SK-N-SH (cell line): Measurements from ENCODE around the gene TAMM41. TPM values are rescaled to one million over a fixed set of nuclear protein-coding genes. Genes with fewer than 3 reads are reported as not detected.

ENCODE experiments used
- CTCF ChIA-PET: fragments of 300-600, 350-600 bp; formaldehyde crosslinking; extraction: SDS; loops from one replicate; lab custom pipeline; 2021; lab: Yijun Ruan, JAX
- POLR2A ChIA-PET: fragments of 350-600 bp; sonication (Branson Sonifier 250); formaldehyde crosslinking; extraction: SDS; loops from one replicate; lab custom pipeline; 2020; ENCODE audit warnings: antibody characterized with exemption, inconsistent platforms; lab: Yijun Ruan, JAX
- DNase-seq: peaks from one replicate; pipeline ENCODE4 v3.0.0; 2012
- H2AFZ ChIP-seq: fragments of 200-600 bp; sonication (generic); 2 replicates; pipeline ENCODE4 v1.8.1; 2016; ENCODE audit warnings: antibody characterized with exemption, mild to moderate bottlenecking, low read depth
- H3F3A ChIP-seq: fragments of 200-600 bp; sonication (generic); replicated peaks from 2 replicates; pipeline ENCODE3; 2016; ENCODE audit warnings: antibody characterized with exemption, mild to moderate bottlenecking; ENCODE audit not compliant: insufficient read depth
- H3K27ac ChIP-seq, 2 experiments: fragments of 200-500 bp in 1 of 2; fragments of 200-600 bp in 1 of 2; sonication (Bioruptor generic) in 1 of 2; sonication (generic), shearing (Covaris generic) in 1 of 2; 2 replicates each; pipeline versions ENCODE4 v1.5.1 to v1.6.1; 2014 to 2016; ENCODE audit warnings: low read depth in 2 of 2, inconsistent platforms in 1 of 2, low read length in 1 of 2, mild to moderate bottlenecking in 1 of 2, mixed read lengths in 1 of 2
- H3K27me3 ChIP-seq: fragments of 200-600 bp; sonication (generic), shearing (Covaris generic); 2 replicates; pipeline ENCODE4 v1.6.1; 2016; ENCODE audit warnings: mixed run types; ENCODE audit not compliant: insufficient read depth
- H3K36me3 ChIP-seq, 2 experiments: fragments of 200-500 bp in 1 of 2; fragments of 200-600 bp in 1 of 2; sonication (Bioruptor generic) in 1 of 2; sonication (generic) in 1 of 2; replicated peaks in 1 of 2; 2 replicates each; pipeline versions ENCODE3 to v1.5.1; 2014 to 2016; ENCODE audit warnings: low read length in 1 of 2, mild to moderate bottlenecking in 1 of 2; ENCODE audit not compliant: insufficient read depth in 2 of 2, control insufficient read depth in 1 of 2
- H3K4me1 ChIP-seq, 2 experiments: fragments of 200-500 bp in 1 of 2; fragments of 200-600 bp in 1 of 2; sonication (Bioruptor generic) in 1 of 2; sonication (generic), shearing (Covaris generic) in 1 of 2; 2 replicates each; pipeline versions ENCODE4 v1.5.1 to v1.6.1; 2014 to 2016; ENCODE audit warnings: low read depth in 1 of 2, low read length in 1 of 2, mixed run types in 1 of 2; ENCODE audit not compliant: insufficient read depth in 2 of 2, control insufficient read depth in 1 of 2
- H3K4me2 ChIP-seq: fragments of 200-600 bp; sonication (generic), shearing (Covaris generic); 2 replicates; pipeline ENCODE4 v1.6.1; 2017; ENCODE audit warnings: mixed run types
- H3K4me3 ChIP-seq, 2 experiments: fragments of 200-500 bp in 1 of 2; fragments of 200-600 bp in 1 of 2; sonication (Bioruptor generic) in 1 of 2; sonication (generic), shearing (Covaris generic) in 1 of 2; 2 replicates each; pipeline versions ENCODE4 v1.5.1 to v1.8.1; 2014 to 2016; ENCODE audit warnings: low read depth in 2 of 2, inconsistent platforms in 1 of 2, low read length in 1 of 2, mild to moderate bottlenecking in 1 of 2, mixed read lengths in 1 of 2, moderate library complexity in 1 of 2
- H3K79me2 ChIP-seq: fragments of 200-600 bp; sonication (generic); 2 replicates; pipeline ENCODE4 v1.8.1; 2017; ENCODE audit warnings: mild to moderate bottlenecking; ENCODE audit not compliant: insufficient read depth
- H3K9ac ChIP-seq: fragments of 200-600 bp; sonication (generic); 2 replicates; pipeline ENCODE4 v1.6.1; 2017; ENCODE audit warnings: mixed run types
- H3K9me2 ChIP-seq: fragments of 200-600 bp; sonication (generic); 2 replicates; pipeline ENCODE4 v1.6.1; 2017; ENCODE audit warnings: mixed run types
- H3K9me3 ChIP-seq: fragments of 200-600 bp; sonication (generic); 2 replicates; pipeline ENCODE4 v1.6.1; 2017; ENCODE audit warnings: mixed run types, mild to moderate bottlenecking, moderate library complexity
- H4K20me1 ChIP-seq: fragments of 200-600 bp; sonication (generic); 2 replicates; pipeline ENCODE4 v1.6.1; 2017; ENCODE audit warnings: mild to moderate bottlenecking, mixed run types; ENCODE audit not compliant: insufficient read depth
- ELF1 ChIP-seq: IDR thresholded peaks from 2 replicates; pipeline ENCODE4 v1.4.0; 2012
- FOXM1 ChIP-seq: IDR thresholded peaks from 2 replicates; pipeline ENCODE4 v1.4.0; 2012; ENCODE audit warnings: low read depth, mild to moderate bottlenecking
- GABPA ChIP-seq: IDR thresholded peaks from 2 replicates; pipeline ENCODE4 v1.4.0; 2012; ENCODE audit warnings: low read depth, mild to moderate bottlenecking
- JUND ChIP-seq: IDR thresholded peaks from 2 replicates; pipeline ENCODE4 v1.4.0; 2012
- NRF1 ChIP-seq: IDR thresholded peaks from 2 replicates; pipeline ENCODE4 v1.6.1; 2012; ENCODE audit warnings: low read depth, mild to moderate bottlenecking, low read length
- RFX5 ChIP-seq: IDR thresholded peaks from 2 replicates; pipeline ENCODE4 v1.6.1; 2012; ENCODE audit warnings: mild to moderate bottlenecking, improper control_type of control experiment, low read length
- RXRA ChIP-seq: IDR thresholded peaks from 2 replicates; pipeline ENCODE4 v1.4.0; 2012; ENCODE audit warnings: low read depth, mild to moderate bottlenecking, borderline replicate concordance
- TAF1 ChIP-seq: IDR thresholded peaks from 2 replicates; pipeline ENCODE4 v1.6.1; 2012; ENCODE audit warnings: low read depth, mild to moderate bottlenecking, low read length, moderate library complexity, borderline replicate concordance
- TCF12 ChIP-seq: IDR thresholded peaks from 2 replicates; pipeline ENCODE4 v1.4.0; 2012
- YY1 ChIP-seq: IDR thresholded peaks from 2 replicates; pipeline ENCODE4 v1.4.0; 2012; ENCODE audit warnings: low read depth, mild to moderate bottlenecking
- WGBS: methylation state at CpG from one replicate; pipeline ENCODE4 v1.1.6; 2017; ENCODE audit warnings: low lambda C conversion rate; 5-methylcytosine and 5-hydroxymethylcytosine counted together
- polyA plus RNA-seq, 3 experiments: library from polyadenylated mRNA; depleted of rRNA; stranded (reverse); fragments of >200 nt; gene quantifications; 2 replicates each; pipeline ENCODE4 v1.2.3, GENCODE V29; 2012
- TF ChIP-seq, protein P1 (sequence below): fragments of 200-600 bp; sonication (generic); IDR thresholded peaks from 2 replicates; pipeline ENCODE4 v1.6.1; 2017; ENCODE audit warnings: antibody characterized with exemption, mild to moderate bottlenecking, moderate library complexity
- TF ChIP-seq, protein P2 (sequence below): IDR thresholded peaks from 2 replicates; pipeline ENCODE4 v1.4.0; 2012; ENCODE audit warnings: low read depth, borderline replicate concordance
- TF ChIP-seq, protein P3 (sequence below): IDR thresholded peaks from 2 replicates; pipeline ENCODE4 v1.4.0; 2012; ENCODE audit warnings: low read depth

Gene TAMM41
- polyA plus RNA-seq, 1 of the 3 experiments (the other 2 are of a cell fraction): 14.3 TPM

DNA sequence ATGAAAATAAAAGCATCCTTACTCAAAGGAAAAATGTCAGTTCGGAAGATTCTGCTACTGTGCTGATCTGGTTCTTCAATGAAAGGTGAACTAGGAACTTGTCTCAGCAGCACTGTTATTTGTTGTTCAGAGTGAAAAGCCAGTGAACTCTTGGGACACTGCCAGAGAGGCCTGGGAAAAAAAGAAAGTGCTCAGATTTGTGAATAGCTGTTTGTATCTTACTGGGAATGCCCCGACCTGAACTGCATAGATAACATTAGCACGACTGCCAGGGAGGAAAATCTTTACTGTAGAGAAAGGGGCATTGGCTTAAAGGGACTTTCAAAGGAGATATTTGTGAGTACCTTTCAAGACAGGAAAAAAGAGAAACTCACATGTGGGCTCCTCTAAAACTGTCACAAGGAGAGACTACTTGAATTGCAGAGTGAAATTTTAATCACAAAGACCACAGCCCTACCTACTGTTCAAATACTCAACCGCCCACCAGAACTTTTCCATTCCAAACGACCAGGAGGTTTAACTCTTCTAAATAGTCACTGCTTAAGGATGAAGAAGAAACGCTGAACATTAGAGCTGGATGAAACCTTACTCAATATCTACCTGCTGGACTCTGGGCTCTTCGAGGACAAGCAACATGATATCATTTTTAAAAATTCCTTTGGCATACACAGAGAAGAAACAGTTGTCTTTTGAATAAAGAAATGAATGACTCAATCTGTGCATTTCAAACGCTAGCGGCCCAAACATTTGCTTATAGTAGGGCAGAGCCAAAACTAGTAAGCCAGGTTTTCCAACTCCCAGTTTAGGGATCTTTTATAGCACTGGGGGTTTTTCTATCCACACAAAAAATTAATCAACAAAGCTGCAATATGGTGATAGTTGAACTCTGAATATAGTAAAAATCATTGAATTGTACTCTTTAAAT lies 13.4 kb downstream of the TAMM41 start:
- H3K4me3 ChIP-seq: no peak overlapping the region
- TF ChIP-seq RFX5 (no peak), GABPA (no peak), JUND (no peak), TCF12 (no peak), ELF1 (no peak), YY1 (no peak), NRF1 (no peak)
- TF ChIP-seq, protein P1, sequence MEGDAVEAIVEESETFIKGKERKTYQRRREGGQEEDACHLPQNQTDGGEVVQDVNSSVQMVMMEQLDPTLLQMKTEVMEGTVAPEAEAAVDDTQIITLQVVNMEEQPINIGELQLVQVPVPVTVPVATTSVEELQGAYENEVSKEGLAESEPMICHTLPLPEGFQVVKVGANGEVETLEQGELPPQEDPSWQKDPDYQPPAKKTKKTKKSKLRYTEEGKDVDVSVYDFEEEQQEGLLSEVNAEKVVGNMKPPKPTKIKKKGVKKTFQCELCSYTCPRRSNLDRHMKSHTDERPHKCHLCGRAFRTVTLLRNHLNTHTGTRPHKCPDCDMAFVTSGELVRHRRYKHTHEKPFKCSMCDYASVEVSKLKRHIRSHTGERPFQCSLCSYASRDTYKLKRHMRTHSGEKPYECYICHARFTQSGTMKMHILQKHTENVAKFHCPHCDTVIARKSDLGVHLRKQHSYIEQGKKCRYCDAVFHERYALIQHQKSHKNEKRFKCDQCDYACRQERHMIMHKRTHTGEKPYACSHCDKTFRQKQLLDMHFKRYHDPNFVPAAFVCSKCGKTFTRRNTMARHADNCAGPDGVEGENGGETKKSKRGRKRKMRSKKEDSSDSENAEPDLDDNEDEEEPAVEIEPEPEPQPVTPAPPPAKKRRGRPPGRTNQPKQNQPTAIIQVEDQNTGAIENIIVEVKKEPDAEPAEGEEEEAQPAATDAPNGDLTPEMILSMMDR: no peak
- TF ChIP-seq, protein P2, sequence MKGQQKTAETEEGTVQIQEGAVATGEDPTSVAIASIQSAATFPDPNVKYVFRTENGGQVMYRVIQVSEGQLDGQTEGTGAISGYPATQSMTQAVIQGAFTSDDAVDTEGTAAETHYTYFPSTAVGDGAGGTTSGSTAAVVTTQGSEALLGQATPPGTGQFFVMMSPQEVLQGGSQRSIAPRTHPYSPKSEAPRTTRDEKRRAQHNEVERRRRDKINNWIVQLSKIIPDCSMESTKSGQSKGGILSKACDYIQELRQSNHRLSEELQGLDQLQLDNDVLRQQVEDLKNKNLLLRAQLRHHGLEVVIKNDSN: no peak
- TF ChIP-seq, protein P3, sequence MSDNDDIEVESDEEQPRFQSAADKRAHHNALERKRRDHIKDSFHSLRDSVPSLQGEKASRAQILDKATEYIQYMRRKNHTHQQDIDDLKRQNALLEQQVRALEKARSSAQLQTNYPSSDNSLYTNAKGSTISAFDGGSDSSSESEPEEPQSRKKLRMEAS: no peak
- H2AFZ ChIP-seq: no peak overlapping the region
- no peaks in the 10 kb centered on the region for H3K9me3 ChIP-seq
- no peaks in the 10 kb centered on the region for H3K79me2 ChIP-seq
- no peaks in the 10 kb centered on the region for H3K9me2 ChIP-seq
- ChIA-PET POLR2A (interaction anchor here (1.1 kb wide), 1 partner anchor 13 kb away, joined by 3 read pairs; the partner anchor contains the start of gene TAMM41), CTCF (interaction anchor here (0.9 to 3.2 kb wide), 7 partner anchors 13 to 454 kb away, joined by 3 to 19 read pairs (median 4); partner anchors contain the start of gene TAMM41)
- no peaks in the 10 kb centered on the region for H4K20me1 ChIP-seq
- H3K27me3 ChIP-seq: no peaks in the 10 kb centered on the region
- H3K4me1 ChIP-seq: no peaks in the 10 kb centered on the region
- H3K27ac ChIP-seq: no peak overlapping the region
- H3K9ac ChIP-seq: no peak overlapping the region
- no peak for DNase-seq
- H3K36me3 ChIP-seq: peaks cover 58 to 67% of the 10 kb centered on the region in 2 experiments
- H3K4me2 ChIP-seq: no peak overlapping the region
- peaks cover 12% of the 10 kb centered on the region for H3F3A ChIP-seq
- 77% methylated on average over 9 of the region's 9 CpGs for WGBS

DNA sequence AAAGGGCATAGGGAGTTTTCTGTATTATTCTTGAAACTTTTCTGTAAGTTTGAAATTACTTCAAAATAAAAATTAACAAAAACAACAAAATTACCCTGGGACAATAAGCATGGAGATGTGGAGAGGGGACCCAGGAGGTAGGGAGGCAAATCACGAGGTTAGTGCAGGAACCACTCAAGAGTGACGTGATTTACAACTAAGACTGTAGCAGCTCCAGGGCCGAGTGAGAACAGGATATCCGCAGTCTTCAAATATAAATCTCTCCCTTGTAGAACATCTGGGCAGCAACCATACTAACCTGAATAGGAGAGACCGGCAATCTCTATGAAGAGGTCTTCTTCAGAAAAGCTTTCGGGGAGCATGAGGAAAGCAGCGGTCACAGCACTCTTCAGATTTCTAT lies 17.3 kb downstream of the TAMM41 start:
- no peaks in the 10 kb centered on the region for H3K9me2 ChIP-seq

More for the DNA sequence above, 17.3 kb downstream of the TAMM41 start:
- H3K27ac ChIP-seq: no peak overlapping the region
- H2AFZ ChIP-seq: no peak overlapping the region
- no peak overlapping the region for H3K4me3 ChIP-seq
- peaks cover 7% of the 10 kb centered on the region for H3F3A ChIP-seq
- H3K9me3 ChIP-seq: no peaks in the 10 kb centered on the region
- no peak overlapping the region for H3K9ac ChIP-seq
- no peak for TF ChIP-seq RXRA
- no peak for TF ChIP-seq YY1
- no peak for TF ChIP-seq FOXM1
- no peak for TF ChIP-seq TAF1
- TF ChIP-seq, all 33 proteins: peak for 0
- Histone ChIP-seq H3K79me2 (no peaks in the 10 kb centered on the region), H3K27me3 (no peaks in the 10 kb centered on the region), H4K20me1 (no peaks in the 10 kb centered on the region), H3K36me3 (peaks cover 68 to 74% of the 10 kb centered on the region in 2 experiments), H3K4me2 (no peak overlapping the region), H3K4me1 (no peaks in the 10 kb centered on the region)
- DNase-seq: no peak
- 93% methylated on average over 7 of the region's 7 CpGs for WGBS
- ChIA-PET CTCF (no interaction called here), POLR2A (no interaction called here)
